GM19463 (cell line): ENCODE data around the gene GALNT16.
"Not testable (repeated sequence)": the region's sequence is repeated elsewhere in the genome, so short reads cannot be mapped to it uniquely, and the experiment has no call there.

ENCODE experiments used
- ATAC-seq: cut with Tn5 transposase; IDR thresholded peaks from one replicate; pipeline ENCODE4 v1.9.1; 2021; ENCODE audit warnings: mild to moderate bottlenecking, moderate library complexity; ENCODE audit not compliant: unreplicated experiment

GALNT16 gene

DNA sequence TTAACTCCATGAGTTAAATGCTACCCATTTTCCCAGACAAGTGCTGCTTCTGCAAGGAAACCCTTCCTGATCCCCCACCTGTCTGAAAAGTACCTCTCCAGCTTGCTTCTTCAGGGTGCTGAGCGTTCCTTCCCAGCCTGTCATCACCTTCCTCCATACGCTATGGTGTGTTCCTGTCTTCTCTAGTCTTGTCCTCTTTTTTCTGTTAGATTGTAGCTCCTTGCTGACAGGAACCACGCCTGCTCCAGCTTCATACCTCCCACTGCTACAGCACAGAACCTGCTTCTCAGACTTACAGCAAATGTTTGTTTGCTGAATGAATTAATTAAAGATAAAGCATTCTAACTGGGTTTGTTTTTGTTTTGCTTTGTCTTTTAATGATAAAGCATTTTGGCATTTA lies 99.0 kb downstream of the GALNT16 start:
- no peak for ATAC-seq

DNA sequence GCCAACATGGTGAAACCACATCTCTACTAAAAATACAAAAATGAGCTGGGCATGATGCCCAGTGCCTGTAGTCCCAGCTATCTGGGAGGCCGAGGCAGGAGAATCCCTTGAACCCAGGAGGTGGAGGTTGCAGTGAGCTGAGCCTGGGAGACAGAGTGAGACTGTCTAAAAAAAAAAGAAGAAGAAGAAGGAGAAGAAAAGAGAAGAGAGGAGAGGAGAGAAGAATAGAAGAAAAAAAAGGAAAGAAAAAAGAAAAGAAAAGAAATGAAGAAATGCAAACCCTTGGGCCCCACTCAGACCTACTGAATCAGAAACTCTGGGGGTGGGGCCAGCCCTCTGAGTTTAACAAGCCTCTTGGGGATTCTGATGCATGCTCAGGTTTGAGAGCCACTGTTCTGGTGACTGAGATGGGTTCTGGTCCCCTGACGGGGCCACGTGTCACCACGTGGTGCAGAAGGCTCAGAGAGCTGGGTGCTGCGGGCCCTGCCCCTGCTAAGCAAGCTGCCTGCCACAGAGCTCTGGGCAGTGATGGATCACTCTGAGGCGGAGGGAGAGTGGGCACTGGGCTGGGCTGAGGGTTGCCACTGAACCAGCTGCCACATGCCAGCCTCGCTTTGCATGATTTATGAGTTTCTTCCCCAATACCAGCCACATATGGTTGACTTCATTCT lies 100.6 kb downstream of the GALNT16 start:
- peak; percentile 64 for ATAC-seq

DNA sequence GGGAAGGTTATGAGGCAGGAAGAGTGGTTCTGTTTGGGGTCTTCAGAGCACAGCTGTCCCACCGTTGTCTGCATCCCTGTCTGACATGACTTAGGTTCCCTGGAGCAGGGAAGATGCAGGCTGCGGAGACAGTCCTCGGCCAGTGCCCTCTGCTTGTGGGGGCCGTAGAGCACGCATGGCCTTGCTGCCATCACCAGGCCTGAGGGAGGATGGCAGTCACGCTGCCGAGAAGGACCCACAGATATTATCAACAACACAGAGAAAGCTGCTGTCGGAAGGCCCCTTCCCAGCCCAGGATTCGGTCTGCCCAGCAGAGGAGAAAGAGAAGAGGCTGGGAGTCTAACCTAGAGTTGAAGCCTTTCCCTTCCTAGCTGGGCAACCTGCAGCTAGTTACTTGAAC lies 103.1 kb downstream of the GALNT16 start:
- no peak for ATAC-seq

DNA sequence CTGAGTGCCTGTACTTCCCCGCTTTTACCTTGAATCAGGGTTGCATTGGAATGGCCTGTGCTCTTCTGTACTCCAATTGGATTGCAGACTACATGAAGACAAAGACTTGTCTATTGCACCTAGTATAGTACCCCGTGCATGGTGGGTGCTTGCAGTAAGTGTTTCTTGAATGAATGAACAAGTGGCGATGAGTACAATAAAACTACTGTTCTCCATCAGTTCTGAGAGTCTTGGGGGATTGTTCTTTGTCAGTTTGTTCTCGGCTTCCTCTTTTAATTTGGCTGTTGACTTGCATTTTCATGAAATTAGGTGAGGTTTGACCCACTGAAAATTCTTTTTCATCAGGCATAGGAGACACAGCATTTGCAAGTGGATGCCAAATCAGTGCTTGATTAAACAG lies 104.0 kb downstream of the GALNT16 start:
- ATAC-seq = no peak

DNA sequence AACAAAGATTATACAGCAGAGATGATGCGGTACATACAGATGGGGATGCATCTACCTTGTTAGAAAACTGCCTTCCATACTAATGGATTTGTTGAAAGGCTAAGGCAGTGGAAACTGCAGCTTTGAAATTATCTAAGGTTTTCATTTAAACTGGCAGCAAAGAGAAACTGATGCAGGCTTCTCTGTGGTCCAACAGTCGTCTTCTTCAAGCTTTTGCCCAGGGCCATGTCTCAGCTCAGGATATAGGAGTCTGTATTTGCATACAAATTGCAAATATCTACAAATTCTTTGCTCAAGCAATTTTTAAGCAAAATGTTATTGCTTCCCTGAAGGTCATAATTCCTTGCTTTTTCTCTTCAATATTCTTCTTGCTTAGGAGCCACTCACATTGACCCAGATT lies 104.4 kb downstream of the GALNT16 start:
- no peak for ATAC-seq

DNA sequence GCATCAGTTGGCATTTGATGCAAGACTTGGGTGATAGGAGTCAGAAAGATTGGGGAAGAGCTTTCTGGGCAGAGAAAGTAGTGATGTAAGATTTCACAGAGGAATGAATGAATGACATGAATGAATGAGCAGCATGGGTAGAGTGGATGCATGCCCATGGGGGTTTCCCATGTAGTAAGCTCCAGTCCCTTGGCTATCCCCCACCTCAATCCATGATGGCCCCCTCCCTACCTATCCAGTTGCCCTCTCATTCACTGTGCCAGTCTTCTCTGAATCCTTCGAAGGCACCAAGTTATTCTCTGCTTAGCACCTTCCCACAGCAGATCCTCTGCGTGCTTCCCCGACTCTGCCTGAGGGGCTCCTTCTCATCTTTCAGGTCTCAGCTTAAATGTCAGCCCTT lies 106.1 kb downstream of the GALNT16 start:
- no peak for ATAC-seq

DNA sequence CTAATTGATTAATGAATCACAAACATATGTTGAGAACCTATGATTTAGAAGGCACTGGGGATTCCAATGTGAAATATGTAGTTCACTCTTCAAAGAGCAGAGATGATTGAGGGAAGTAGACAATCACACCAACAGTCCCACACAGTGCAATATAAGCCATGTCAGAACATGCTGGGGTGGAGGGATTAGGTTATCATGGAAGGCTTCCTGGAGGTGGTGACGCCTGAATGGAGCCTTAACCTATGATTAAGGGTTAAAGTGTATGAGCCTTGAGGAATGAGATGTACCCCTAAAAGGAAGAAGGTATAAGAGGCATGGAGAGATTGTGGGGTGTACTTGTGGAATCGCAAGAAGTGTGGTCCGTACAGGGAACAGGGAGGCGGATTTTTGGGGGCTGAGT lies 106.8 kb downstream of the GALNT16 start:
- no peak for ATAC-seq

DNA sequence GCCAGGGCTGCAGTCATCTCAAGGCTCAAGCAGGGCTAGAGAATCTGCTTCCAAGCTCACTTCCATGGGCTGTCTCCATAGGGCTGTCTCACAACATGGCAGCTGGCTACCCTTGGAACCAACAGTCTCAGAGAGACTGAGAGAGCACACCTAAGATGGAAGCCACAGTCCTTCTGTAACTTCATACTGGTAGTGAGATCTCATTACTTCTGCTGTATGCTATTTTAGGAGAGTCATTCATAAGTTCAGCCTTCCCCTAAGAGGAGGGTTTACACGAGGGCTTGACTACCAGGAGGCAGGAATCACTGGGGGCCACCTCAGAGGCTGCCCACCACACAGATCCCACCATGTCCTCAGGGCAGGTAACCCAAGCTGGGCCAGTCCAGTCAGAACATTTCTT lies 108.4 kb downstream of the GALNT16 start:
- ATAC-seq = no peak

DNA sequence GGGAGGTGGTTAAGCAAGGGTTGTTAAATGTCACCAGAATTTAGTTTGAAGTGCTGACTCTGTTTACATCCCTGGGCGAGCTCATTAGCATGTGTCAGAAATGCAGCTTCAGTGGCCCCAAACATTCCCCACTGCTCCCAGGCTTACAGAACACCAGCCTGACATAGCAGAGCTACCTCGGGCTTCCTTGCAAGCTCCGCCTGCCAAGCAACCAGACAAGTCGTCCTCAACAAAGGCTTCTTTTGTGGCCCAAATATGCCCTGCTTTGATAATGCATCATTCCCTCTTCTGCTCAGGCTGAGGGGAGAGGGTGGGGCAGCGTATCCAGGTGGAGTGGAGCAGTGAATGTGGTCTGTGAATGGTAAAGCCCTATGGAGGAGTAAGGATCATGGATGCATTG lies 110.1 kb downstream of the GALNT16 start:
- no peak for ATAC-seq

DNA sequence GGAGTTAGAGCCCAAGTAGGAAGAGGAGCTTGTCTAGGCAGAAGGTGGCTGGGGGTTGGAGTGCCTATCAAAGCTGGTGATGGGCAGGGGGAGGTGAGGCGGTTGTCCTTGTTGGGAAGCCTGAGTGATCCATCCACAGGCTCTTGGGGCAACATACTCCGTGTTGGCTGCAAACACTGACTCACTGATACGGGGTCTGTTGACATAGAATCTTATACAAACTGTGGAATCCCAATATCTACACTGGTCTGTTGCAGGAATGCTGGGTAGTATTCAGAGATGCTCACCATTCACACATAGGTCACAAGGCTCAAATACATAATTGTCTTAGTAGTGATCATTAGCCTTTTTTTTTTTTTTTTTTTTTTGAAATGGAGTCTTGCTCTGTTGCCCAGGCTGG lies 112.2 kb downstream of the GALNT16 start:
- no peak for ATAC-seq

DNA sequence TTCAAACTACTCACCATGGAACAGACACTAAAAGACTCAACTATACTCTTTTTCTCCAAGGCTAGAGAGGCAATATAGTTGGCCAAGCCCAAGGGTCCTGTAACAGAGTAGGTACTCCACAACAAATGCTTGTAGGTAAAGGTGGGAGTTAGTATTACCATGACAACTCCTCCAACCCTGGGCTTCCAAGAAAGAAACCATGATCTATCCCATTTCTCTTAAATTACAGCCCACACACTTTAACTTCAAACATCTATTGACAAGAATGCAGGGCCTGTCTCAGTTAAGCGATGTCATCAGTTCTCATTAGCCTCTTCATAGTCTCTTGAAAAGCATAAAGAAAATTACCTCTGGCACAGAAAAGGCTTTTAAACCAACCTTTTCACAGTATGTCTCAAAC lies 113.1 kb downstream of the GALNT16 start:
- no peak for ATAC-seq

DNA sequence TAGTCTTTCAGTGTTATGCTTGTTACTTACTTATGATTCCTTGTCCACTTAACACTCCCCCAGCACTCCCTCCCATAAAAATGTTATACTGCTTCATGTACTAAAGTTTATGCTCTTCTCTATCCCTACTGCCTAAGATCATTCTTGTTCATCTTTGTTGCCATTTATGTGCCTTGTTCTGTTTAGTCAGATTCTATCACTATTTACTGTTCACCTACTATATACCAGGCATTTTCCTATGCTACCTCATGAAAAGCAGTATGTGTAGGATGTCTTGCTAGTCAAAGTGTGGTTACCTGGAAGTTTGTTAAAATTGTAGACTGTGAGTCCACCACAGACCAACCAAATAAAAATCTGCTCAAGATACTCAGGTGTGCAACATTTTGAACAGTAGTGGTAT lies 114.3 kb downstream of the GALNT16 start:
- ATAC-seq = no peak

DNA sequence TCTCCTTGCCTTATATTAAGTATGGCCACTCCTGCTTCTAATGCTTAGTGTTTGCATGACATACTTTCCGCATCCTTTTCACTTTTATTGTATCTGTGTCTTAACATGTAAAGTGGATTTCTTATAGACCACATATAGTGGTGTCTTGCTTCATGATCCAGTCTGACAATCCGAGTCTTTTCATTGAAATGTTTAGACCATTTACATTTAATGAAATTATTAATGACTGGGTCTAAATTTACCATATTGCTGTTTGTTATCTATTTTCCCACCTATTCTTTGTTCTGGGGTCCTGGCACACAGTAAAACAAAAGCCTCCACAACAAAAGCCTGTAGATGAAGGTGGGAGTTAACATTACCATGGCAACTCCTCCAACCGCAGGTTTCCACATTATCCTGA lies 115.2 kb downstream of the GALNT16 start:
- no peak for ATAC-seq

DNA sequence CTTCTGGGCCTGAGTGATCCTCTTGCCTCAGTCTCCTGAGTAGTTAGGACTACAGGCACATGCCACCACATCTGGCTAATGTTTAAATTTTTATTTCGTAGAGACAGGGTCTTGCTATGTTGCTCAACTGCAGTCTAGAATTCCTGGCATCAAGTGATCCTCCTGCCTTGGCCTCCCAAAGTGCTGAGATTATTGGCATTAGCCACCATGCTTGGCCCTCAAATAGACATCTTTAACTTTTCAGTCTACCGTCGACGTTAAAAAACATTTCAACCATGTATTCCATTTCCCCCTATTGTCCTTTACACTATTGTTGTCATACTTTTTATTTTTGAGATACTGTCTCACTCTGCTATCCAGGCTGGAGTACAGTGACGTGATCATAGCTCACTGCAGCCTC lies 115.8 kb downstream of the GALNT16 start:
- no peak for ATAC-seq

DNA sequence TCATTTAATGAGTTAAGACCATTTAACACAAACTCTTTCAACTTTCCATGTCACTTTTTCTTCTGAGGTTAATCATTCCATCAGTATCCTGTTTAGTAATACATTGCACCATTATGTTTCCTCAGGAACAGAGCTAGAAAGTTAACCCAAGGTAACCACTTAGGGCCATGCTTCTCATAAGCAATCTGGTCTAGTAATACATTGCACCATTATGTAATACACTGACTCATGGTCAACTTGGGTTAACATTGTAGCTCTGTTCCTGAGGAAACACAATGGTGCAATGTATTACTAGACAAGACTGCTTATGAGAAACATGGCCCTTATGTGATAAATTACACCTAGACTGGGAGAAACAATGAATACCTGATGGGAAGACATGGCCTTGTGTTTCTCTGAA lies 116.5 kb downstream of the GALNT16 start:
- no peak for ATAC-seq

DNA sequence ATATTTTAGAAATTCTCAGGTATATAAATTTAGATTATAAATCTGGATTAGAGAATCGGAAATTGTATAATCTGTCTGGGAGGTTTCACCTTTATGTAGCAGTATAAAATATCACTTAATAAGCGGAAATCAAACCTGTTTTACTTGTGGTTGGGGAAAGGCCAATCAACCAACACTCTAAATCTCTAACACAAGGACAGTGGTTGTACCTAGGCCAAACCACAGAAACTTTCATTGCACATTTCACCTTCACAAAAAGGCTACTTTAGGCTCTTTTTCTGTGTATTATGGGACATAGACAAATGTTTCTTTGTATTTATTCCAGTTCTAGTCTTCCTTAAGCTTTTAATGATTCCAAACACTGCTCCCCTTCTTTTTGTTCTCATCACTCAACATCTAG lies 118.3 kb downstream of the GALNT16 start:
- ATAC-seq = no peak

DNA sequence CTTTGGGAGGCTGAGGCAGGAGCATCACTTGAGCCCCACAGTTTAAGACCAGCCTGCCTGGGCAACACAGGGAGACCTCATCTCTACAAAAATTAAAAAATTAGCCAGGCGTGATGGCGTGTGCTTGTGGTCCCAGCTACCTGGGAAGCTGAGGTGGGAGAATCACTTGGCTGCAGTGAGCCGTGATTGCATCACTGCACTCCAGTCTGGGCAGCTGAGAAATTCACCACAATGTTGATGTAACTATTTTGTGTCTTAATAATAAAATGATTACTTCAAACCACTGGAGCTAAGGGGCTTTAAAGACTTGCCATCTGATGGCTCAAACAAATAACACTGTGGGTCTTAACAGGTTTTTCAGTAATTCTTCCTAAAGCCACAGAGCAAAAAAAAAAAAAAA lies 127.4 kb downstream of the GALNT16 start:
- ATAC-seq = no peak

DNA sequence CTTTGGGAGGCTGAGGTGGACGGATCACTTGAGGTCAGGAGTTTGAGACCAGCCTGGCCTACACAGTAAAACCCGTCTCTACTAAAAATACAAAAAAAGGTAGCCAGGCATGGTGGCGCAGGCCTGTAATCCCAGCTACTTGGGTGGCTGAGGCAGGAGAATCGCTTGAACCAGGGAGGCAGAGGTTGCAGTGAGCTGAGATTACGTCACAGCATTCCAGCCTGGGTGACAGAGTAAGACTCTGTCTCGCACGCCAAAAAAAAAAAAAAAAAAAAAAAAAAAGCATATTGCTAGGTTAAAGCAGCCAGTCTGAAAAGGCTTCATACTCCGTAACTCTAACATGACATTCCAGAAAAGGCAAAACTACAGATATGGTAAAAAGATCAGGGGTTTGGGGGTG lies 131.4 kb downstream of the GALNT16 start:
- not testable (repeated sequence) for ATAC-seq

DNA sequence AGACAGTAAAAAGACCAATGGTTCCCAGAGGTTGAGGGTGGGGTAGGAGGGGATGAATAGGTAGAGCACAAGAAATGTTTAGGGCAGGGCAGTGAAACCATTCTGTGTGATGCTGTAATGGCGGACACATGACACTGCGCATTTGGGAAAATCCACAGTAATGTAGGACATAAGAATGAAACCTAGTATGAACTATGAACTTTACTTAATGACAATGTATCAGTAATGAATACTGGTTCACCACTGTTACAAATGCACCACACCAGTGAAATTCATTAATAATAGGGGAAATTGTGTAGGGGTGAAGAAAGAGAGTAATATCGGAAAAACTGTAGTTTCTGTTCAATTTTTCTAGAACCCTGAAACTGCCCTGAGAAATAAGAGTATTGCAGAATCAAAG lies 132.5 kb downstream of the GALNT16 start:
- peak; percentile 44 for ATAC-seq

DNA sequence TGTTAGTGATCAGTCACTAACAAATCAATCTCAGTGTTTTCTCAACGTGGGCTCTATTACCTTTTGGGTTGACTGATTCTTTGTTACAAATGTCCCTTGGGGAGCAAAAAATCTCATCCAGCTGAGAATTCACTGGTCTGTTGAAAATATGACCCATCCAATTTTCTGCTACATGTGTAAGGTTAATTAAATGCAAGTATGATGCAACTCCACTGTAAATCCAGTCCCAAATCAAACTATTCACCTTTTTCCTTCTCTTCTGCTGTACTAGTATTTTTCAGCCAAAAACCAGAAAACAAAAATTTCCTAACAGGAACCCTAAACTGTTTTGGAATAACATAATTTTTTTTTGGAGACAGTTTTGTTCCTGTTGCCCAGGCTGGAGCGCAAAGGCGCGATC lies 136.0 kb downstream of the GALNT16 start:
- ATAC-seq = no peak

DNA sequence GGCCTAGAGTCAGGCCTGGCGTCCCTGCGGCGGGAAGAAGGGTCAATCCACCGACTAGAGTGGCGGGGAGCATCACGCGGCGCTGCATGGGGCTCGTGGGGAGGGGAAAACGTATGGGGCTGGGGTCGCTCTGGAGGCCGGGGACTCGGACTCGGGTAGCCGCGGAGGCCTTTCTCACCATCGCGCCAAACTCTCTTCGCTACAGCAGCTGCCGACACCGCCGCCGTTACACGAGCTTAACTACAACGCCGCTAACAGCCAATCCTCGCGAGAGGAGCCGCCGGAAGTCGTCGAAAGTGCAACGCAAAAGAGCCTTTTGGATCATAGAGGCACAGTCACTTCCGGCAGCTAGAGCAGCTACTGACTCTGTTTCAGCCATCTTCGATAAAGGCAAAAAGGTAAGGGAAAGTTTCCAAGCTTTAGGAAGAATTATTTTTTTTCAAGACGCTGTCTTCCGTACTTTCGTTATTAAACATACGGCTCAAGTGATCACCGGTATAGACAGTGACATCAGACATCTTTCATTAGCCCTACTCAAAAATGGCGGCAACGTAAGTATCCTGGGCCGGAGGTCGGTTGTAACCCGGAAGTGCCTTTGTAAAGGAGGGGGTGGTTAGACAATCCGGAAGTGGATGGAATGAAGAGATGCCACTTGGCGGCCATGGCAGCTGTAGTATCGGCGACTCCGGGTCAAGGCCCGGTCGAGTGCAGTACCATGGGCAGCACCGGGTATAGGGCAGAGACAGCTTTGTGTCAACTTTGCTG lies 138.3 kb downstream of the GALNT16 start, which contains the start of the genes ERH and SLC39A9:
TSS of gene ERH (minus strand) at position 247 of the 765 bp plus-strand sequence. CDS start at position 181, 66 bp downstream.
TSS of gene SLC39A9 (plus strand) at position 640 of the 765 bp plus-strand sequence. CDS start 678 bp downstream, outside the sequence.
- ATAC-seq = peak; percentile 88

DNA sequence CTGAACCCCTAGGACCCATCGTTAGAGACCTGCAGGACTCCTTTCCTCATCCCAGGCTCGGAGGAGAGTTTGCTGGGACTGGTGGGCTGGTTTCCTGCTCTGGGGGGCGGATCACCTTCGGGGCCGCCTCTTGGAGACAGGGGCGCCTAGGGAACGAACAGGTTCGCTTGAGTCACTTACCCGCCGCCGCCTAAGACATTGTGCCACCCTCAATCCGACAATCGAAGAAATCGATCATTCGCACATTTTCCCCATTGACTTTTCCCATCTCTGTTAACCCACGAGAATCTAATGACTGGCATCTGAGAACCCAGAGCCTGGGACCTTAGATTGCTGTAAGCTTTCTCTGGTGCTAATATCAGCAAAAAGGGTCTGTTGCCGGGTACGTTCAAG lies 138.9 kb downstream of the GALNT16 start:
- peak; percentile 10 for ATAC-seq
